Measurements from ENCODE around the gene CHD3.
A peak's percentile ranks its signal among the peaks of the same experiment; 100 is the strongest.

The CHD3 gene

DNA sequence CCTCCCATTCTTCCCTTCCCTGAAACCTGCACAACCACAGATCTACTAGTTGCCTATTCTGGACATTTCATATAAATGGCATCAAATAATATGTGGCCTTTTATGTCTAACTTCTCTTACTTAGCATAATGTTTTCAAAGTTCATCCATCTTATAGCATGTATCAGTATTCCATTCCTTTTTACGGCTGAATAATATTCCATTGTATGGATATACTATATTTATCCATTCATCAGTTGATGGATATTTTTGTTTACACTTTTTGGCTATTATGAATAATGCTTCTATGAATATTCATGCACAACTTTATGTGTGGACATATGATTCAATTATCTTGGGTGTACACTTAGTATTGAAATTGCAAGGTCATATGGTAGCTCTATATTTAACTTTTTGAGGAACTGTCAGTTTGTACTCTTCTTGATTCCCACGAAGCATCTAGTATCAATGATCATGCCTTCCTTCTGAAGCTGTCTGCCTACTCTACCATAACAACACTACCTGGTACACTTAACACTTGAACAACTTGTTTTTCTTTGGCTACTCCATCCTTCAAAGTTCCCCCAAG lies 12.7 kb upstream of the CHD3 start:
- DNase-seq (ENCODE audit: low spot score), result no peak
- H3K27me3 Mint-ChIP-seq (ENCODE audit: low read depth), result no peaks in the 10 kb centered on the region
- peaks cover 8% of the 10 kb centered on the region for H3K4me1 Mint-ChIP-seq (ENCODE audit: low read depth)
- H3K27ac Mint-ChIP-seq, result no peak overlapping the region
- no peaks in the 10 kb centered on the region for H3K9me3 Mint-ChIP-seq
- H3K36me3 Mint-ChIP-seq (ENCODE audit: low read depth), result peaks cover 27% of the 10 kb centered on the region
- no peak overlapping the region for H3K4me3 Mint-ChIP-seq

DNA sequence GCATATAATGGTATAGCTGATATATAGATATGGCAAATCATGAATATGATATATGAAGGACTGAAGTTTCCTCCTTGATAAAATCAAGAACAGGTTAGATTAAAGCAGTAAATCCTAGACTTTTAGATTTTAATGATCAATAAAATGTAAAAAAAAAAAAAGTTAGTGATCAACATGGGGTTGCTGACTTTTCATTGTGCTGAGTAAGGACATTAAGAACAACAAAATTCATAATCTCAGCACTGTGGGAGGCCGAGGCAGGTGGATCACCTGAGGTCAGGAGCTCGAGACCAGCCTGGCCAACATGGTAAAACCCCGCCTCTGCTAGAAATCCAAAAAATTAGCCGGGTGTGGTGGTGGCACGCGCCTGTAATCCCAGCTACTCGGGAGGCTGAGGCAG lies 10.4 kb upstream of the CHD3 start:
- no peak overlapping the region for H3K27ac Mint-ChIP-seq
- no peak for DNase-seq (ENCODE audit: low spot score)
- peaks cover 8% of the 10 kb centered on the region for H3K4me1 Mint-ChIP-seq (ENCODE audit: low read depth)
- no peak overlapping the region for H3K4me3 Mint-ChIP-seq
- H3K36me3 Mint-ChIP-seq (ENCODE audit: low read depth), result peaks cover 19% of the 10 kb centered on the region
- H3K9me3 Mint-ChIP-seq, result no peaks in the 10 kb centered on the region
- no peaks in the 10 kb centered on the region for H3K27me3 Mint-ChIP-seq (ENCODE audit: low read depth)

DNA sequence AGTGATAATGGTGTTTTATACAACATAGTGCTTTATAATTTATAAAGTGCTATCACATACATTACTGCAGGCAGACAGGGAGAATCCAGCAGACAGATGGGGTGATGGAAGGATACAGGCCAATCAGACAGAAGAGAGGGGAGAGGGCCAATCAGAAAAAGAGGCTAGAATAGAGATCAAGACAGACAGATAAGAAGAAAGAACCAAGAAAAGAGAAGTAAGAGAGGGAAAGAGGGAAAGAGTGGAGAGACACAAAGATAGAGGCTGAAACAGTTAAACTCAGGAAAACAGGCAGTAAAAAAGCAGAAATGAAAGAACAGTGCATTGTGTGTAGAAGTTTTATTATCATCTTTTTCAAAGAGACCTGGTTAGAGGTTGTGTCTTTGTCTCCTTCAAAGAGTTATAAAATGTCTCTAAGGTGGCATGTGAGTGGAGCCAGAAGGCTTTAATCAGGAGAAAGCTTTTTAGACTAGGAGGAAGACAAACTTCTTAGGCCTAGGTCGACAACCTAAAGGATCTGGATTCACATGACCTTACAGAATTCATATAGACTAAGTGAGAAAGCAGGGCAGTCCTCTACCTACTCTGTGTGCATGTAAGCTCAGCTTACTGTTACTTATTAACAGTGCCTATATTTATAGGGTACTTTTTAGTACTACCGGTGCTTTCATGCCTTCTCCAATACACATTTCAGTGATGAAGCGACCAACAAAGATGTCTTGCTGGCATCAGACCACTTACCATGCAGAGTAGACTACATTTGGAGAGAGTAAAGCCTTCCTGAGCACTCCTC lies 8.3 kb upstream of the CHD3 start:
- Mint-ChIP-seq H3K4me1 (ENCODE audit: low read depth) (peaks cover 4% of the 10 kb centered on the region), H3K27ac (no peak overlapping the region), H3K9me3 (no peaks in the 10 kb centered on the region), H3K36me3 (ENCODE audit: low read depth) (peaks cover 11% of the 10 kb centered on the region), H3K4me3 (no peak overlapping the region), H3K27me3 (ENCODE audit: low read depth) (no peaks in the 10 kb centered on the region)
- no peak for DNase-seq (ENCODE audit: low spot score)

DNA sequence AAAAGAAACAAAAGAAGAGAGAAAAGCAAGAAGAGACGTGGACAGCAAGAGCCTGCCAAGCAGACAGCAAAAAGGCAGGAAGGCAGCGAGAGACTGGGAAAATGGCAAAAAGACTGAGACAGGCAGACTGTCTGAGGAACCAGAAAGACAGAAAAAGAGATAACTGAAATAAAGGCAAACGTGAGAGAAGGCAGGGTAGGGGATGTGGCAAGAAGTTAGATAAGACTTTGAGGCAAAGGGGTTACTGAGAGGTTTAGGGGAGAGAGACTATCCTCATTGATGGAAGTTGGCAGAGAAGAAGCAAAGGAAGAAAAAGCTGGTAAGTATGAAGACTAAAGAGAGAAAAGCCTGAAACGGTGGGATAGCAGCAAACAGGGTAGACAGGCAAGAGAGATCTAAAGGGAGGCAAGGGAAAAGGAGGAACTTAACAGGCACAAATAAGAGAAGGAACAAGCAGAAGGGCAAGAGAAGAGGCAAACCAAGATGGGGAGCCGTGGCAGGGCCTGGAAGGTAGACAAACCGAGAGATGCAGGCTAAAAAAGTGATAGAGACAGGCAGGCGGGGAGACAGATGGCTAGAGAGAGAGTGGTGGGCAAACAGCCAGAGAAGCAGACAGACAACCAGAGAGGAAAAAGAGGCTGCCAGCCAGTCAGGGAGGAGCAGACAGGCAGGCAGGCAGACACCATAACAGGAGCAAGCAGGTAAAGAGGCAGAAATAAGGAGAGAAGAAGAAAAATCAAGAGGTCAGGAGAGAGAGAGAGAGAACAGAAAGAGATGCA lies 7.1 kb upstream of the CHD3 start:
- no peak for DNase-seq (ENCODE audit: low spot score)
- H3K4me1 Mint-ChIP-seq (ENCODE audit: low read depth), result peaks cover 3% of the 10 kb centered on the region

DNA sequence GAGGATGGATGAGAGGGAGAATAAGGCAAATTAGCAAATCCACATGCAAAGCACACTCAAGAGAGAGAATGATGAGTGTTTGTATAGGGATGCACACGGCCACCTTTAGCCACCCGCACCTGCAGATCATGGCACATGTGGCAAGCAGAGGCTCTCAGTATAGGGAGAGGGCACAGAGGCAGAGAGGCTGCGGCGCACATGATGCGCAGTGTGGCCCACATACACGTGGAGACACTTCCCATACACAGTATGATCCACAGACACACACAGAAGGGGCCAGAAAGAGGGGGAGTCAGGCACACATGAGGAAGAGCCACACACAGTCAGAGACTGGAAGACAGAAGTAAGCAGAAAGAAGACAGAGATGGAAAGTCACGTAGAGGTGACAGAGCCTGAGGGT lies 6.5 kb upstream of the CHD3 start:
- Mint-ChIP-seq H3K4me3 (no peak overlapping the region), H3K4me1 (ENCODE audit: low read depth) (peaks cover 6% of the 10 kb centered on the region), H3K27me3 (ENCODE audit: low read depth) (no peaks in the 10 kb centered on the region), H3K9me3 (no peaks in the 10 kb centered on the region), H3K36me3 (ENCODE audit: low read depth) (peaks cover 9% of the 10 kb centered on the region), H3K27ac (no peak overlapping the region)
- DNase-seq (ENCODE audit: low spot score), result no peak

More for the DNA sequence above, 7.1 kb upstream of the CHD3 start:
- Mint-ChIP-seq H3K4me3 (no peak overlapping the region), H3K27me3 (ENCODE audit: low read depth) (no peaks in the 10 kb centered on the region), H3K9me3 (no peaks in the 10 kb centered on the region), H3K36me3 (ENCODE audit: low read depth) (peaks cover 9% of the 10 kb centered on the region), H3K27ac (no peak overlapping the region)

DNA sequence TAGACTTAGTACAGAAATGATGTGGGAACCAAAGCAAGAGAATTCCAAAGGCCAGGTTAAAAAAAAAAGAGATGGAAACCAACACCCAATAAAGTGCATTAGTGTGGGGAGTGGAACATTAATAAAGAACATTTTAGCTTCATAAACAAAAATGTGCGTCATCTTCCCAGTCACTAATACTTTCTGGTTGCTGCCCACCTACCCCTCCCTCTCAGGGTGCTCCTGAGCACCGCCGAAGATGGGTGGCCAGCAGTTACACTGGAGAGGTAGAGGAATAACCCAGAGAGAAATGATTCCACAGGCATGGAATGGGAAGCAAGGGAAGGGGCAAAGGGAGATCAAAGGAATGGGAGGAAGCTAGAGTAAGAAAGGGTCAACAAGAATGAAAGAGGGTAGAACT lies 6.0 kb upstream of the CHD3 start:
- H3K9me3 Mint-ChIP-seq, result no peaks in the 10 kb centered on the region
- no peak for DNase-seq (ENCODE audit: low spot score)
- peaks cover 6% of the 10 kb centered on the region for H3K36me3 Mint-ChIP-seq (ENCODE audit: low read depth)
- H3K27me3 Mint-ChIP-seq (ENCODE audit: low read depth), result no peaks in the 10 kb centered on the region
- H3K27ac Mint-ChIP-seq, result no peak overlapping the region
- H3K4me3 Mint-ChIP-seq, result no peak overlapping the region
- H3K4me1 Mint-ChIP-seq (ENCODE audit: low read depth), result peaks cover 5% of the 10 kb centered on the region

DNA sequence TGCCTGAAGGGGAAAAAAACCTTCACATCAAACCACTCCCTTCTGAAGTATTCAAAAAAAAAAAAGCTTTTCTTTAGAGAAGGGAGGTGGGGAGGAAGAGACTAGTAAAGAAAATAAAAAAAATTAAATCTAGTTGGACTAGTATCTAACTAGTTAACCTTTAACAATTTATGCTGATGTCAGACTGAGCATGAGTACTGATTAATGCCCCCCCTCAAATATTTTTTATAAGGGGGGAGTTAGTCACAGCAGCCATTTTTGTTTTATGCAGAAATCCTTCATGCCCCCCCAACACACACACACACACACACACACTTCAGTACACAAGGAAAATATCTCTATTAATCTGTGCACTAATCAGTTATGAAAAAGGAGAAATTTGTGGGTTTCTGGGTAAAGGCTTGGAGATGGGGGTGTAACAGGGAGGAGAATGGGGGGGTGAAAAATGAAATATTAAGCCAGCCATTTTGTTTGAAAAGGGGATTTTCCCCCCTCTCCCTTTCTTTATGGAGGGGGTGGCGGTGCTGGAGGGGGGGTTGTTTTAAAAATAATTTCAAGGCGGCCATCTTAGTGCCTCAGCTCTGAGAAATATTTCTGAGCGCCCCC lies 4.7 kb upstream of the CHD3 start:
- DNase-seq (ENCODE audit: low spot score), result no peak
- Mint-ChIP-seq H3K36me3 (ENCODE audit: low read depth) (peaks cover 6% of the 10 kb centered on the region), H3K4me3 (no peak overlapping the region), H3K9me3 (no peaks in the 10 kb centered on the region), H3K27me3 (ENCODE audit: low read depth) (no peaks in the 10 kb centered on the region), H3K4me1 (ENCODE audit: low read depth) (peaks cover 5% of the 10 kb centered on the region), H3K27ac (peak overlapping the region; percentile 88)

DNA sequence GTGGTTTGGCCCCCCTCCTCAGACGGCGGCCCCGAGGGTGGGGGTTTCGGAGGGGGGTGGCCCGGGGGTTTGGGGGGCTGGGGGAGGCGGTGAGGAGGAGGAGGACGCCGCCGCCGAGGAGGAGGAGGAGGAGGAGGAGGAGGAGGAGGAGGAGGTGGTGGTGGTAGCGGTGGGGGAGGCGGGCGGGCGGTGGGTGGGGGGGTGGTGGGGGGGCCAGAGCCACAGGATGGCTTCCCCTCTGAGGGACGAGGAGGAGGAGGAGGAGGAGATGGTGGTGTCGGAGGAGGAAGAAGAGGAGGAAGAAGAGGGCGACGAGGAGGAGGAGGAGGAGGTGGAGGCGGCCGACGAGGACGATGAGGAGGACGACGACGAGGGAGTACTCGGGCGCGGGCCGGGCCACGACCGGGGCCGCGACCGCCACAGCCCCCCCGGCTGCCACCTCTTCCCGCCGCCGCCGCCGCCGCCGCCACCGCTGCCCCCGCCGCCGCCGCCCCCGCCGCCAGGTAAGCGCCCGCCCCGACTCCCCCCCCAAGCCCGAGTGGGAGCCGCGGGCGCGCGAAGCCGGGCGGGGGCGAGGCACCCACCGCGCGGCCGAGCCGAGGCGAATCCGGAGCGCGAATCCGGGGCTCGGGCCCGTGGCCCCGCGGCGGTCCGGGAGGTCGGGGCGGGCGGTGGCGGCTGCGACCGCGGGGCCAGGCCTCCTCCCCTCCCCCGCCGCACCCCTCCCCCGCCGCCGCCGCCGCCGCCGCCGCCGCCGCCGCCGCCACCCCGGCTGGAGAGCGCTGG lies 3.8 kb upstream of the CHD3 start:
- peak; percentile 30 for DNase-seq (ENCODE audit: low spot score)
- no peaks in the 10 kb centered on the region for H3K9me3 Mint-ChIP-seq
- H3K27ac Mint-ChIP-seq, result peak overlapping the region; percentile 93
- H3K36me3 Mint-ChIP-seq (ENCODE audit: low read depth), result peaks cover 11% of the 10 kb centered on the region
- H3K4me1 Mint-ChIP-seq (ENCODE audit: low read depth), result peaks cover 8% of the 10 kb centered on the region
- H3K4me3 Mint-ChIP-seq, result peak overlapping the region; percentile 65
- H3K27me3 Mint-ChIP-seq (ENCODE audit: low read depth), result no peaks in the 10 kb centered on the region

DNA sequence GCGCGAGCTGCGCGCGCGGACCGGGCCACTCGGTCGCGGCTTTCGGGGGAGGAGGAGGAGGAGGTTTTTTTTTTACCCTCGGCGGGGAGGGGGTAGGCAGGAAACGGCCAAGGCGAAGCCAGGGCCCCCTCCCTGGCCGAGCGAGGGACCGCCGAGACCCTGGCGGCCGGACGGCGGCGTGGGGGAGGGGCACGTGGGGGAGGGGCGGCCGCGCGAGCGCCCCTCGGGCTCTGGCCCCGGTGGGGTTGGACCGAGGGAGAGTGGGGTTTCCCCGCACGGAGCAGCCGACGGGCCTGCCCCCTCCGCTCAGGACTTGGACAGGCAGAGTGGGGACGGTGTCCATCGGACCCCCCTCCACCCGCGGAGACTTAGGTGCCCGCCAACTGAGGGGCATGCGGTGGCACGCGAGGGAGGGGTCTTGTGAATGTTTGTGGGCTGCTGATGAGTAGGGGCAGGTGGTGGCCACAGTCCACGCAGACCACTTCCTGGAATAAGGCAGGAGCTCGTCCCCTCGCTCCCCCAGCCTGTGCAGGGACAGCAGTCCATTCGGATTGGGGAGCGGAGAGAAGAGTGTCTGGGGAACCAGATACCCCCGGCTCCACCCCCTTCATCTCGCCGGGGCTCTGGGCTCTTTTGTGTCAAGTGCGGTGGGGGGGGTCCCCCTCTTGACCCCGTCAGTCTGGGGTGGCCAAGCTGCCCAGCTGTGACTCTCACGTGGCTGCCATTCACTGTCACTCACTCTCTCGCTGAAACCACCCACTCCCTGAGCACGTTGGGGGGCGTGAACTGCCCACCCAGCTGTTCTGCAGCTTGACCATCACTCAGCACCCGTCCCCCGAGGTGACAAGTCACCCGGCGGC lies 3.0 kb upstream of the CHD3 start:
- H3K27me3 Mint-ChIP-seq (ENCODE audit: low read depth), result no peaks in the 10 kb centered on the region
- H3K27ac Mint-ChIP-seq, result no peak overlapping the region
- H3K9me3 Mint-ChIP-seq, result no peaks in the 10 kb centered on the region
- peaks cover 11% of the 10 kb centered on the region for H3K4me1 Mint-ChIP-seq (ENCODE audit: low read depth)
- no peak overlapping the region for H3K4me3 Mint-ChIP-seq
- H3K36me3 Mint-ChIP-seq (ENCODE audit: low read depth), result peaks cover 18% of the 10 kb centered on the region
- DNase-seq (ENCODE audit: low spot score), result peak; percentile 44

DNA sequence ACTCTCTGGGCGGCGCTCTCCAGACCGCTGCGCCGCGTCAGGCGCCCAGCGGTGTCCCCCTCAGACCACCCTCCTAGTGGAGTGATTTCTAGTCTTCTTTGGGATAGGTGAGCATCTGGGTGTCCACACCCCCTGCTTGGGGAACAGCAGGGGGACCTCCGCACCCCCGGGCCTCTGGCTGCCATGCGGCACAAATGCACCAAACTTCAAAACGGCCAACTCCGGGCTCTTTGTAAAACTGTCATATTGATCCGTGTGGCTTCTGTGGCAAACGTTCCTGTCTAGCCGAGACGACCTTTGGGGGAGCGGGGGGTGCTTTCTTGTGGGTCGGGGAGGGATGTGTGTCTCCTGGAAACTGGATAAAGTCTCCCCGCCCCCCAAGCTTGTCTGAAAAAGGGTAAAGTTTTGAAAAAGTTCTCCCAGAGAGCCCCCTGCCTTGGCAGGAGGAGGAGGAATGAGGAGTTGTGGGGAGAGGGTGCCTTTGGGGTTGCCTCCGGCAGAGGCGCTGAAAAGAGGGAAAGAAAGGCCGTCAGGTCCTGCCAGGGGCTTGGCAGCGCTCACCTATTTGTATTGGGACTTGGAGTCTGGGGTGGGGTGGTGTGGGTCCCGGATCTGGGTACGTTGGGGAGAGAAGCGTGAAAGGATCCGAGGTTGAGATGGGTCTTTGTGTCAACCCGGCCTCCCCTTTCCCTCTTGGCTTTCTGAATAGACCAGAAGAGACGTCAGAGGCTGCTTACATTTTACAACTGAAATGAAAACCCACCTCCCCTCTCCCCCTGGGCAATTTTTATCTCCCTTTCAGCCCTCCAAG lies 2.2 kb upstream of the CHD3 start:
- peaks cover 13% of the 10 kb centered on the region for H3K4me1 Mint-ChIP-seq (ENCODE audit: low read depth)
- H3K9me3 Mint-ChIP-seq, result no peaks in the 10 kb centered on the region
- H3K27me3 Mint-ChIP-seq (ENCODE audit: low read depth), result no peaks in the 10 kb centered on the region
- peaks cover 26% of the 10 kb centered on the region for H3K36me3 Mint-ChIP-seq (ENCODE audit: low read depth)
- H3K27ac Mint-ChIP-seq, result no peak overlapping the region
- peak; percentile 45 for DNase-seq (ENCODE audit: low spot score)
- H3K4me3 Mint-ChIP-seq, result no peak overlapping the region

DNA sequence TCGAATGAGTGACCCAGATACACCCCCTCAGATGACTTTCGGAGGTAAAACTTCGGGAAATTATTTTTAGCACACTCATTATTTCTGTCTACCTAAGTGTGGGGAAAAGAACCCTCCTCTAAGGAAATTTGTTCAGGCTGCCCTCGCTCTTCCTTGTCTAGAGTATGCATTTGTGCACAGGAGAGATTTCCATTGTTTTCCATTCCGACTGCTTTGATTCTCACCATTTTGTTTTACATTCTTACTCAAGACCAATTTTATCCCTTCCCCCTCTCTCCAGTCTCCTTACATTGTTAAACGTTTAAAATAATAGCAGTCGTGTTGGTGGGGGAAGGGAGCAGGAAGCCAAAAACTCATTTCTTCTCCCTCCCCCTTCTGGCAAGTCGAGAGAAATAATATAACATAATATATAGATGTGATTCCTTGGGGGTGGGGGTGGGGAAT lies 1.5 kb upstream of the CHD3 start:
- no peaks in the 10 kb centered on the region for H3K9me3 Mint-ChIP-seq
- DNase-seq (ENCODE audit: low spot score), result no peak
- no peak overlapping the region for H3K4me3 Mint-ChIP-seq
- peaks cover 13% of the 10 kb centered on the region for H3K4me1 Mint-ChIP-seq (ENCODE audit: low read depth)
- no peak overlapping the region for H3K27ac Mint-ChIP-seq
- peaks cover 29% of the 10 kb centered on the region for H3K36me3 Mint-ChIP-seq (ENCODE audit: low read depth)
- H3K27me3 Mint-ChIP-seq (ENCODE audit: low read depth), result no peaks in the 10 kb centered on the region

DNA sequence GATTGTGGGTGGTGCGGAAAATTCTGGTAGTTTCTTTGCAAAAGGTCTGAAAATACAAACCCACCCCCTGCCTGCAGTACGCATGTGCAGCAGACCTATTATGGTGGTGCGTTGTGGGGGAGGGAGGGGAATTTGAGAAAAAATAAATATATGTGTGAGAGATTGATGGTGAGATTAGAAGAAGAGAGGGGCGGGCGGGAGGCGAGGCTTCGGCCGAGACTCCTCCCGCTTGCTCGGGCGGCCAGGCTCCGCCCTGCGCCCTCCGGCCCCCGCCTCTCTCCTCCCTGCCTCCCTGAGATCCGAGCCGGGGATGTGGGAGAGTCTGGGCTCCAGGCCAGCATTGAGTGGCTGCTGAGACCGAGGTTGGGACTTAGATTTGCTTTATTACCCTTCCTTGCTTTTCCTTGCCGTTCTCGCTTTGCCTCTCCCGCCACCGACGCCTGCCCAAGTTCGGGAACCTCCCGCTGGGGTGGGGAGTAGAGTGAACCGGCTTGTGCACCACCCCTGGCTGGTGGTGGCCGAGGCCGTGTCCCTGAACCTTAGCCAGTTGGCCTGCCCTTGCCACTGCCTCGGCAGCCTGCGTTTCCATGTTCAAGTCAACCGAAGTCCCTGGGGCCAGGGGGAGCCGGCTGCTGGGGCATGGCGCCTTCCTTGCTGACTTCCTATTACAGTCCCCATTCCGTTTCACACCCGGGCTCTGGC lies 956 bp upstream of the CHD3 start:
- Mint-ChIP-seq H3K4me3 (no peak overlapping the region), H3K4me1 (ENCODE audit: low read depth) (peaks cover 13% of the 10 kb centered on the region), H3K27me3 (ENCODE audit: low read depth) (no peaks in the 10 kb centered on the region), H3K36me3 (ENCODE audit: low read depth) (peaks cover 31% of the 10 kb centered on the region), H3K27ac (no peak overlapping the region), H3K9me3 (no peaks in the 10 kb centered on the region)
- DNase-seq (ENCODE audit: low spot score), result peak; percentile 90

Data from T-helper 2 cell treated with Interferon-gamma antibody and Interleukin-4, amounts not matched to agents 5 μg/mL and 100 μg/mL, for 36 hours (primary cell).